Endometrium (tissue), 2 donors: ENCODE measurements around the gene SMIM31.

Source experiments
- FAIRE-seq: peaks from 2 replicates; lab custom pipeline; 2012; peaks lifted over from hg19 to GRCh38; lab: Jason Lieb, UNC
- donor health status: control.
- donor health status: control.

SMIM31 gene

GRCh38 chr4:164753873-164754488, at the start of gene SMIM31:
Gene SMIM31, plus strand, starts transcription at chr4:164754131. Its CDS starts 16,313 bp downstream, at chr4:164770444.
- FAIRE-seq, result no peak

- FAIRE-seq, result no peak
Observed at GRCh38 chr4:164706675-164707074, 47.3 kb upstream of the SMIM31 start.

GRCh38 chr4:164716901-164717300, 37.0 kb upstream of the SMIM31 start:
- FAIRE-seq, result no peak

GRCh38 chr4:164718827-164719226, 35.1 kb upstream of the SMIM31 start:
- no peak for FAIRE-seq

GRCh38 chr4:164725066-164725465, 28.9 kb upstream of the SMIM31 start:
- no peak for FAIRE-seq

- no peak for FAIRE-seq
Observed at GRCh38 chr4:164730705-164731393, 23.1 kb upstream of the SMIM31 start.

GRCh38 chr4:164731827-164732474, 22.0 kb upstream of the SMIM31 start:
- FAIRE-seq, result peak; percentile 89

- no peak for FAIRE-seq
Observed at GRCh38 chr4:164734484-164734883, 19.4 kb upstream of the SMIM31 start.

- FAIRE-seq, result peak; percentile 96
Observed at GRCh38 chr4:164748375-164748774, 5.6 kb upstream of the SMIM31 start.

- no peak for FAIRE-seq
Observed at GRCh38 chr4:164755432-164755831, 1.5 kb downstream of the SMIM31 start.

GRCh38 chr4:164756686-164757085, 2.8 kb downstream of the SMIM31 start:
- no peak for FAIRE-seq

- no peak for FAIRE-seq
Observed at GRCh38 chr4:164761241-164761640, 7.3 kb downstream of the SMIM31 start.

- no peak for FAIRE-seq
Observed at GRCh38 chr4:164761746-164762275, 7.9 kb downstream of the SMIM31 start.

- FAIRE-seq, result no peak
Observed at GRCh38 chr4:164765096-164765495, 11.2 kb downstream of the SMIM31 start.

GRCh38 chr4:164765833-164766232, 11.9 kb downstream of the SMIM31 start:
- no peak for FAIRE-seq

GRCh38 chr4:164768516-164768915, 14.6 kb downstream of the SMIM31 start:
- no peak for FAIRE-seq

- FAIRE-seq, result no peak
Observed at GRCh38 chr4:164770010-164770724, 16.2 kb downstream of the SMIM31 start.

- FAIRE-seq, result no peak
Observed at GRCh38 chr4:164771088-164771487, 17.2 kb downstream of the SMIM31 start.

GRCh38 chr4:164772076-164772475, 18.1 kb downstream of the SMIM31 start:
- FAIRE-seq, result no peak

GRCh38 chr4:164779080-164779479, 25.1 kb downstream of the SMIM31 start:
- no peak for FAIRE-seq

- FAIRE-seq, result peak; percentile 74
Observed at GRCh38 chr4:164779811-164780216, 25.9 kb downstream of the SMIM31 start.

- FAIRE-seq, result no peak
Observed at GRCh38 chr4:164780839-164781238, 26.9 kb downstream of the SMIM31 start.
